Measurements from ENCODE around the gene MYF6. TPM values are rescaled to one million over a fixed set of nuclear protein-coding genes. Genes with fewer than 3 reads are reported as not detected.

The MYF6 gene
- total and polyA plus RNA-seq, 9 donors: 68.5 to 105 (median 92.4) TPM

- Histone ChIP-seq H3K4me1 (ENCODE audit: control insufficient read depth, insufficient read depth, low read length) (no peaks in the 10 kb centered on the region), H3K27ac (ENCODE audit: low read length) (peak overlapping the region; percentile 47), H3K27me3 (ENCODE audit: control insufficient read depth, insufficient read depth, low read length) (no peaks in the 10 kb centered on the region), H3K4me3 (ENCODE audit: low read length) (no peak overlapping the region), H3K36me3 (ENCODE audit: control insufficient read depth, insufficient read depth, low read length) (no peaks in the 10 kb centered on the region), H3K9me3 (replicated peaks; ENCODE audit: control insufficient read depth, low read depth, low read length) (no peaks in the 10 kb centered on the region)
- DNase-seq: peak; percentile 69
- no CpG with 5 or more reads among the region's 2 CpGs for WGBS (ENCODE audit: insufficient coverage)
These were observed 26.1 kb upstream of the MYF6 start for GRCh38 chr12:80681287-80681686.

GRCh38 chr12:80681786-80682185 is 25.6 kb upstream of the MYF6 start:
- DNase-seq: no peak
- no CpG with 5 or more reads among the region's 3 CpGs for WGBS (ENCODE audit: insufficient coverage)
- no peaks in the 10 kb centered on the region for H3K4me1 ChIP-seq (ENCODE audit: control insufficient read depth, insufficient read depth, low read length)
- H3K27me3 ChIP-seq (ENCODE audit: control insufficient read depth, insufficient read depth, low read length): no peaks in the 10 kb centered on the region
- no peaks in the 10 kb centered on the region for H3K9me3 ChIP-seq (replicated peaks; ENCODE audit: control insufficient read depth, low read depth, low read length)
- no peak overlapping the region for H3K4me3 ChIP-seq (ENCODE audit: low read length)
- H3K36me3 ChIP-seq (ENCODE audit: control insufficient read depth, insufficient read depth, low read length): no peaks in the 10 kb centered on the region
- peak overlapping the region; percentile 47 for H3K27ac ChIP-seq (ENCODE audit: low read length)

- no peaks in the 10 kb centered on the region for H3K27me3 ChIP-seq (ENCODE audit: control insufficient read depth, insufficient read depth, low read length)
- H3K4me3 ChIP-seq (ENCODE audit: low read length): no peak overlapping the region
- no peaks in the 10 kb centered on the region for H3K36me3 ChIP-seq (ENCODE audit: control insufficient read depth, insufficient read depth, low read length)
- no peak overlapping the region for H3K27ac ChIP-seq (ENCODE audit: low read length)
- H3K9me3 ChIP-seq (replicated peaks; ENCODE audit: control insufficient read depth, low read depth, low read length): no peaks in the 10 kb centered on the region
- 44% methylated on average over 4 of the region's 7 CpGs for WGBS (ENCODE audit: insufficient coverage)
- H3K4me1 ChIP-seq (ENCODE audit: control insufficient read depth, insufficient read depth, low read length): no peaks in the 10 kb centered on the region
- no peak for DNase-seq
These were observed 23.3 kb upstream of the MYF6 start for GRCh38 chr12:80684077-80684495.

- no peaks in the 10 kb centered on the region for H3K9me3 ChIP-seq (replicated peaks; ENCODE audit: control insufficient read depth, low read depth, low read length)
- H3K4me1 ChIP-seq (ENCODE audit: control insufficient read depth, insufficient read depth, low read length): no peaks in the 10 kb centered on the region
- no CpG with 5 or more reads among the region's 1 CpG for WGBS (ENCODE audit: insufficient coverage)
- DNase-seq: no peak
- no peaks in the 10 kb centered on the region for H3K36me3 ChIP-seq (ENCODE audit: control insufficient read depth, insufficient read depth, low read length)
- no peak overlapping the region for H3K27ac ChIP-seq (ENCODE audit: low read length)
- H3K27me3 ChIP-seq (ENCODE audit: control insufficient read depth, insufficient read depth, low read length): no peaks in the 10 kb centered on the region
- no peak overlapping the region for H3K4me3 ChIP-seq (ENCODE audit: low read length)
These were observed 17.3 kb upstream of the MYF6 start for GRCh38 chr12:80690090-80690489.

GRCh38 chr12:80690513-80690912 is 16.9 kb upstream of the MYF6 start:
- no peak for DNase-seq

GRCh38 chr12:80692114-80692513 is 15.3 kb upstream of the MYF6 start:
- H3K4me3 ChIP-seq (ENCODE audit: low read length): no peak overlapping the region
- no peak overlapping the region for H3K27ac ChIP-seq (ENCODE audit: low read length)
- peak; percentile 56 for DNase-seq
- no peaks in the 10 kb centered on the region for H3K4me1 ChIP-seq (ENCODE audit: control insufficient read depth, insufficient read depth, low read length)
- no peaks in the 10 kb centered on the region for H3K36me3 ChIP-seq (ENCODE audit: control insufficient read depth, insufficient read depth, low read length)
- no CpG with 5 or more reads among the region's 1 CpG for WGBS (ENCODE audit: insufficient coverage)
- H3K9me3 ChIP-seq (replicated peaks; ENCODE audit: control insufficient read depth, low read depth, low read length): no peaks in the 10 kb centered on the region
- no peaks in the 10 kb centered on the region for H3K27me3 ChIP-seq (ENCODE audit: control insufficient read depth, insufficient read depth, low read length)

More at GRCh38 chr12:80690513-80690912, 16.9 kb upstream of the MYF6 start:
- H3K9me3 ChIP-seq (replicated peaks; ENCODE audit: control insufficient read depth, low read depth, low read length): no peaks in the 10 kb centered on the region
- no peaks in the 10 kb centered on the region for H3K4me1 ChIP-seq (ENCODE audit: control insufficient read depth, insufficient read depth, low read length)
- no peak overlapping the region for H3K27ac ChIP-seq (ENCODE audit: low read length)
- H3K27me3 ChIP-seq (ENCODE audit: control insufficient read depth, insufficient read depth, low read length): no peaks in the 10 kb centered on the region
- no peak overlapping the region for H3K4me3 ChIP-seq (ENCODE audit: low read length)
- no peaks in the 10 kb centered on the region for H3K36me3 ChIP-seq (ENCODE audit: control insufficient read depth, insufficient read depth, low read length)
- WGBS (ENCODE audit: insufficient coverage): no CpG with 5 or more reads among the region's 2 CpGs

GRCh38 chr12:80697270-80697887 is 10.1 kb upstream of the MYF6 start:
- no peaks in the 10 kb centered on the region for H3K36me3 ChIP-seq (ENCODE audit: control insufficient read depth, insufficient read depth, low read length)
- H3K27me3 ChIP-seq (ENCODE audit: control insufficient read depth, insufficient read depth, low read length): no peaks in the 10 kb centered on the region
- H3K4me1 ChIP-seq (ENCODE audit: control insufficient read depth, insufficient read depth, low read length): peaks cover 2% of the 10 kb centered on the region
- WGBS (ENCODE audit: insufficient coverage): no CpG with 5 or more reads among the region's 2 CpGs
- H3K27ac ChIP-seq (ENCODE audit: low read length): peak overlapping the region; percentile 74
- DNase-seq: no peak
- H3K9me3 ChIP-seq (replicated peaks; ENCODE audit: control insufficient read depth, low read depth, low read length): no peaks in the 10 kb centered on the region
- no peak overlapping the region for H3K4me3 ChIP-seq (ENCODE audit: low read length)

GRCh38 chr12:80698256-80698655 is 9.2 kb upstream of the MYF6 start:
- no peaks in the 10 kb centered on the region for H3K9me3 ChIP-seq (replicated peaks; ENCODE audit: control insufficient read depth, low read depth, low read length)
- peak; percentile 70 for DNase-seq
- peak overlapping the region; percentile 74 for H3K27ac ChIP-seq (ENCODE audit: low read length)
- peaks cover 9% of the 10 kb centered on the region for H3K4me1 ChIP-seq (ENCODE audit: control insufficient read depth, insufficient read depth, low read length)
- H3K27me3 ChIP-seq (ENCODE audit: control insufficient read depth, insufficient read depth, low read length): no peaks in the 10 kb centered on the region
- H3K36me3 ChIP-seq (ENCODE audit: control insufficient read depth, insufficient read depth, low read length): no peaks in the 10 kb centered on the region
- peak overlapping the region; percentile 12 for H3K4me3 ChIP-seq (ENCODE audit: low read length)
- no CpG with 5 or more reads among the region's 7 CpGs for WGBS (ENCODE audit: insufficient coverage)

- H3K4me1 ChIP-seq (ENCODE audit: control insufficient read depth, insufficient read depth, low read length): peaks cover 9% of the 10 kb centered on the region
- peak overlapping the region; percentile 74 for H3K27ac ChIP-seq (ENCODE audit: low read length)
- H3K9me3 ChIP-seq (replicated peaks; ENCODE audit: control insufficient read depth, low read depth, low read length): no peaks in the 10 kb centered on the region
- 50% methylated on average over 1 of the region's 7 CpGs for WGBS (ENCODE audit: insufficient coverage)
- H3K27me3 ChIP-seq (ENCODE audit: control insufficient read depth, insufficient read depth, low read length): no peaks in the 10 kb centered on the region
- DNase-seq: no peak
- no peaks in the 10 kb centered on the region for H3K36me3 ChIP-seq (ENCODE audit: control insufficient read depth, insufficient read depth, low read length)
- H3K4me3 ChIP-seq (ENCODE audit: low read length): no peak overlapping the region
These were observed 8.4 kb upstream of the MYF6 start for GRCh38 chr12:80698847-80699542.

GRCh38 chr12:80700327-80700726 is 7.1 kb upstream of the MYF6 start:
- Histone ChIP-seq H3K27me3 (ENCODE audit: control insufficient read depth, insufficient read depth, low read length) (no peaks in the 10 kb centered on the region), H3K4me3 (ENCODE audit: low read length) (no peak overlapping the region), H3K4me1 (ENCODE audit: control insufficient read depth, insufficient read depth, low read length) (peaks cover 9% of the 10 kb centered on the region), H3K9me3 (replicated peaks; ENCODE audit: control insufficient read depth, low read depth, low read length) (no peaks in the 10 kb centered on the region), H3K36me3 (ENCODE audit: control insufficient read depth, insufficient read depth, low read length) (no peaks in the 10 kb centered on the region), H3K27ac (ENCODE audit: low read length) (peak overlapping the region; percentile 74)
- no CpG with 5 or more reads among the region's 2 CpGs for WGBS (ENCODE audit: insufficient coverage)
- no peak for DNase-seq

Data from muscle of leg (tissue), 11 donors.